CD8-positive, alpha-beta memory T cell (primary cell): ENCODE results near the gene CSTB. TPM values are rescaled to one million over a fixed set of nuclear protein-coding genes. Genes with fewer than 3 reads are reported as not detected.
A peak's percentile ranks its signal among the peaks of the same experiment; 100 is the strongest.

ENCODE experiments used
- CTCF ChIA-PET: fragments of 350-600 bp; sonication (Branson Sonifier 250); formaldehyde crosslinking; loops from one replicate; lab custom pipeline; 2021; ENCODE audit warnings: antibody characterized with exemption; lab: Charles Lee
- POLR2A ChIA-PET: fragments of 350-600 bp; sonication (Branson Sonifier 250); formaldehyde crosslinking; loops from one replicate; lab custom pipeline; 2021; ENCODE audit warnings: antibody characterized with exemption; lab: Charles Lee
- DNase-seq, 5 donors: peaks; one replicate each; pipeline versions ENCODE4 v3.0.0 to v3.0.0-alpha.2; 2020 to 2022; ENCODE audit warnings: mixed read lengths in 1 of 5
- H3K27ac ChIP-seq: one replicate; pipeline ENCODE4 v1.7.0; 2013; ENCODE audit warnings: low read depth, mild to moderate bottlenecking, low read length, moderate library complexity
- H3K27me3 ChIP-seq: 2 replicates; pipeline ENCODE4 v1.7.0; 2013; ENCODE audit warnings: low read length, mild to moderate bottlenecking; ENCODE audit not compliant: insufficient read depth, poor library complexity, severe bottlenecking
- H3K36me3 ChIP-seq: 2 replicates; pipeline ENCODE4 v1.7.0; 2013; ENCODE audit warnings: mild to moderate bottlenecking, low read length, moderate library complexity; ENCODE audit not compliant: insufficient read depth
- H3K4me1 ChIP-seq: 2 replicates; pipeline ENCODE4 v1.7.0; 2013; ENCODE audit warnings: mild to moderate bottlenecking, low read length, moderate library complexity; ENCODE audit not compliant: insufficient read depth
- H3K4me3 ChIP-seq: 2 replicates; pipeline ENCODE4 v1.7.0; 2013; ENCODE audit warnings: mild to moderate bottlenecking, low read length
- H3K9me3 ChIP-seq: 2 replicates; pipeline ENCODE4 v1.7.0; 2013; ENCODE audit warnings: mild to moderate bottlenecking, low read length
- H3K27ac Mint-ChIP-seq, 8 donors: one replicate each; pipeline ENCODE4 v1.8.0; 2020 to 2021; ENCODE audit warnings: mixed read lengths in 8 of 8, mild to moderate bottlenecking in 6 of 8, inconsistent platforms in 3 of 8, moderate library complexity in 3 of 8
- H3K27me3 Mint-ChIP-seq, 2 donors: one replicate each; pipeline ENCODE4 v1.8.0; 2020 to 2021; ENCODE audit warnings: mixed read lengths in 2 of 2, mild to moderate bottlenecking in 1 of 2, moderate library complexity in 1 of 2
- H3K36me3 Mint-ChIP-seq, 3 donors: one replicate each; pipeline ENCODE4 v1.8.0; 2020 to 2021; ENCODE audit warnings: mixed read lengths in 3 of 3, inconsistent platforms in 1 of 3, mild to moderate bottlenecking in 1 of 3
- H3K4me1 Mint-ChIP-seq, 3 donors: one replicate each; pipeline ENCODE4 v1.8.0; 2020 to 2021; ENCODE audit warnings: mixed read lengths in 3 of 3, inconsistent platforms in 1 of 3, mild to moderate bottlenecking in 1 of 3
- H3K4me3 Mint-ChIP-seq, 7 donors: one replicate each; pipeline ENCODE4 v1.8.0; 2020 to 2021; ENCODE audit warnings: mixed read lengths in 7 of 7, mild to moderate bottlenecking in 6 of 7, moderate library complexity in 4 of 7, inconsistent platforms in 2 of 7
- H3K9me3 Mint-ChIP-seq, 5 donors: one replicate each; pipeline ENCODE4 v1.8.0; 2020 to 2022; ENCODE audit warnings: mixed read lengths in 5 of 5, mild to moderate bottlenecking in 3 of 5, moderate library complexity in 2 of 5, inconsistent platforms in 1 of 5
- polyA plus RNA-seq: library from polyadenylated mRNA; unstranded; fragments of 300-500 nt; fragmentation: Illumina TruSeq; gene quantifications from one replicate; pipeline ENCODE4 v1.2.3, GENCODE V29; 2021
- total RNA-seq, 2 experiments: library from RNA; stranded (reverse); gene quantifications; one replicate each; pipeline ENCODE4 v1.2.3, GENCODE V29; 2021

Gene CSTB
- total and polyA plus RNA-seq, 3 experiments from 2014 or later, result 48.0 to 79.1 (median 48.4) TPM

GRCh38 chr21:43782431-43783097, 6.5 kb upstream of the CSTB start:
- H3K27ac ChIP-seq, result no peak overlapping the region
- peaks cover 15% of the 10 kb centered on the region for H3K4me1 ChIP-seq
- H3K9me3 ChIP-seq, result no peaks in the 10 kb centered on the region
- H3K4me3 Mint-ChIP-seq, result peak overlapping the region in 1 of 7 donors; percentile 75
- no peaks in the 10 kb centered on the region for H3K27me3 ChIP-seq
- no peak for DNase-seq
- H3K4me3 ChIP-seq, result no peak overlapping the region
- POLR2A ChIA-PET, result no interaction called here
- peaks cover 12 to 16% (median 12%) of the 10 kb centered on the region in 3 donors for H3K4me1 Mint-ChIP-seq
- H3K27me3 Mint-ChIP-seq, result peaks cover 0 to 2% of the 10 kb centered on the region in 2 donors
- no peaks in the 10 kb centered on the region for H3K36me3 Mint-ChIP-seq
- H3K9me3 Mint-ChIP-seq, result no peaks in the 10 kb centered on the region
- peak overlapping the region in 1 of 8 donors; percentile 31 for H3K27ac Mint-ChIP-seq
- H3K36me3 ChIP-seq, result no peaks in the 10 kb centered on the region
- CTCF ChIA-PET, result no interaction called here

GRCh38 chr21:43781846-43782245, 5.7 kb upstream of the CSTB start:
- Mint-ChIP-seq H3K27me3 (peaks cover 0 to 2% of the 10 kb centered on the region in 2 donors), H3K4me1 (peaks cover 12 to 18% (median 12%) of the 10 kb centered on the region in 3 donors), H3K4me3 (peak overlapping the region in 1 of 7 donors; percentile 50), H3K27ac (no peak overlapping the region), H3K36me3 (no peaks in the 10 kb centered on the region), H3K9me3 (no peaks in the 10 kb centered on the region)
- H3K27me3 ChIP-seq, result no peaks in the 10 kb centered on the region
- POLR2A ChIA-PET, result no interaction called here
- no peak for DNase-seq
- H3K9me3 ChIP-seq, result no peaks in the 10 kb centered on the region
- no peaks in the 10 kb centered on the region for H3K36me3 ChIP-seq
- CTCF ChIA-PET, result no interaction called here
- H3K4me1 ChIP-seq, result peaks cover 15% of the 10 kb centered on the region
- H3K27ac ChIP-seq, result no peak overlapping the region
- H3K4me3 ChIP-seq, result no peak overlapping the region

GRCh38 chr21:43779660-43780059, 3.6 kb upstream of the CSTB start:
- Mint-ChIP-seq H3K36me3 (peaks cover 0 to 9% (median 0%) of the 10 kb centered on the region in 3 donors), H3K4me3 (peak overlapping the region in 2 of 7 donors; percentile 61 to 71), H3K27ac (peak overlapping the region in 2 of 8 donors; percentile 75 to 86), H3K9me3 (no peaks in the 10 kb centered on the region), H3K4me1 (peaks cover 21 to 30% (median 22%) of the 10 kb centered on the region in 3 donors), H3K27me3 (peaks cover 0 to 2% of the 10 kb centered on the region in 2 donors)
- peaks cover 23% of the 10 kb centered on the region for H3K4me1 ChIP-seq
- no peak for DNase-seq
- POLR2A ChIA-PET, result no interaction called here
- H3K27me3 ChIP-seq, result no peaks in the 10 kb centered on the region
- no peak overlapping the region for H3K27ac ChIP-seq
- H3K36me3 ChIP-seq, result no peaks in the 10 kb centered on the region
- CTCF ChIA-PET, result interaction anchor here (1.8 kb wide), 1 partner anchor 9 kb away, joined by 6 read pairs; the partner anchor contains the start of gene RRP1
- H3K4me3 ChIP-seq, result no peak overlapping the region
- no peaks in the 10 kb centered on the region for H3K9me3 ChIP-seq

- H3K4me1 Mint-ChIP-seq, result peaks cover 26 to 39% (median 28%) of the 10 kb centered on the region in 3 donors
- Histone ChIP-seq H3K27me3 (no peaks in the 10 kb centered on the region), H3K9me3 (no peaks in the 10 kb centered on the region), H3K27ac (peak overlapping the region; percentile 29), H3K4me3 (no peak overlapping the region), H3K4me1 (peaks cover 27% of the 10 kb centered on the region), H3K36me3 (no peaks in the 10 kb centered on the region)
- no peaks in the 10 kb centered on the region for H3K9me3 Mint-ChIP-seq
- peaks cover 0 to 1% of the 10 kb centered on the region in 2 donors for H3K27me3 Mint-ChIP-seq
- H3K4me3 Mint-ChIP-seq, result peak overlapping the region; percentile 52 to 82 (median 58)
- ChIA-PET CTCF (interaction anchor here (1.8 kb wide), 1 partner anchor 10 kb away, joined by 6 read pairs; the partner anchor contains the start of gene RRP1), POLR2A (no interaction called here)
- DNase-seq, result no peak
- H3K36me3 Mint-ChIP-seq, result peaks cover 0 to 19% (median 0%) of the 10 kb centered on the region in 3 donors
- peak overlapping the region; percentile 21 to 88 (median 74) for H3K27ac Mint-ChIP-seq
Measured at GRCh38 chr21:43778469-43779335, 2.6 kb upstream of the CSTB start.

GRCh38 chr21:43777953-43778352, 1.8 kb upstream of the CSTB start:
- H3K27ac ChIP-seq, result peak overlapping the region; percentile 29
- H3K4me1 ChIP-seq, result peaks cover 27% of the 10 kb centered on the region
- Mint-ChIP-seq H3K27me3 (no peaks in the 10 kb centered on the region), H3K36me3 (peaks cover 1 to 26% (median 3%) of the 10 kb centered on the region in 3 donors), H3K9me3 (no peaks in the 10 kb centered on the region), H3K27ac (peak overlapping the region in 4 of 8 donors; percentile 58 to 88 (median 73)), H3K4me3 (peak overlapping the region; percentile 52 to 85 (median 82)), H3K4me1 (peaks cover 26 to 47% (median 33%) of the 10 kb centered on the region in 3 donors)
- no peaks in the 10 kb centered on the region for H3K9me3 ChIP-seq
- H3K4me3 ChIP-seq, result no peak overlapping the region
- no peaks in the 10 kb centered on the region for H3K36me3 ChIP-seq
- POLR2A ChIA-PET, result no interaction called here
- DNase-seq, result no peak
- CTCF ChIA-PET, result no interaction called here
- no peaks in the 10 kb centered on the region for H3K27me3 ChIP-seq

- H3K4me1 ChIP-seq, result peaks cover 27% of the 10 kb centered on the region
- H3K4me1 Mint-ChIP-seq, result peaks cover 26 to 47% (median 34%) of the 10 kb centered on the region in 3 donors
- no peaks in the 10 kb centered on the region for H3K9me3 Mint-ChIP-seq
- H3K27ac Mint-ChIP-seq, result peak overlapping the region in 7 of 8 donors; percentile 46 to 90 (median 83)
- peak overlapping the region; percentile 87 to 97 (median 92) for H3K4me3 Mint-ChIP-seq
- POLR2A ChIA-PET, result interaction anchor here (0.8 kb wide), 1 partner anchor 1304 kb away, joined by 3 read pairs; no protein-coding TSS in a partner anchor
- H3K4me3 ChIP-seq, result peak overlapping the region; percentile 91
- no peaks in the 10 kb centered on the region for H3K36me3 ChIP-seq
- H3K27me3 Mint-ChIP-seq, result no peaks in the 10 kb centered on the region
- DNase-seq, result no peak
- no peaks in the 10 kb centered on the region for H3K9me3 ChIP-seq
- H3K27me3 ChIP-seq, result no peaks in the 10 kb centered on the region
- peak overlapping the region; percentile 72 for H3K27ac ChIP-seq
- CTCF ChIA-PET, result no interaction called here
- H3K36me3 Mint-ChIP-seq, result peaks cover 1 to 36% (median 8%) of the 10 kb centered on the region in 3 donors
Measured at GRCh38 chr21:43775190-43775589, 918 bp downstream of the CSTB start.

- Histone ChIP-seq H3K27ac (no peak overlapping the region), H3K27me3 (no peaks in the 10 kb centered on the region), H3K36me3 (no peaks in the 10 kb centered on the region), H3K4me1 (peaks cover 25% of the 10 kb centered on the region), H3K9me3 (no peaks in the 10 kb centered on the region), H3K4me3 (no peak overlapping the region)
- DNase-seq, result no peak
- CTCF ChIA-PET, result no interaction called here
- Mint-ChIP-seq H3K36me3 (peaks cover 1 to 36% (median 8%) of the 10 kb centered on the region in 3 donors), H3K4me3 (peak overlapping the region; percentile 69 to 97 (median 90)), H3K27ac (peak overlapping the region in 3 of 8 donors; percentile 5 to 83 (median 50)), H3K9me3 (no peaks in the 10 kb centered on the region), H3K4me1 (peaks cover 26 to 45% (median 33%) of the 10 kb centered on the region in 3 donors), H3K27me3 (no peaks in the 10 kb centered on the region)
- POLR2A ChIA-PET, result interaction anchor here (0.7 to 1.0 kb wide), 3 partner anchors 9 to 1305 kb away, joined by 3 to 13 read pairs (median 3); no protein-coding TSS in a partner anchor
Measured at GRCh38 chr21:43774163-43774562, 1.9 kb downstream of the CSTB start.
